ENCODE data around the gene LEFTY1. TPM values are rescaled to one million over a fixed set of nuclear protein-coding genes. Genes with fewer than 3 reads are reported as not detected.
A peak's percentile ranks its signal among the peaks of the same experiment; 100 is the strongest.

Gene LEFTY1
- total and polyA plus RNA-seq, 2 of the 13 experiments (the other 11 are each of a cell fraction or from before 2014, with no cell fraction given) = 0.29 to 0.79 TPM

GRCh38 chr1:225848030-225848955 lies 40.7 kb downstream of the LEFTY1 start:
- Histone ChIP-seq H2AFZ (ENCODE audit: low read length) (no peak overlapping the region), H3K4me2 (ENCODE audit: low read depth, low read length) (no peak overlapping the region), H3K36me3 (replicated peaks in 1 of 2; ENCODE audit: control insufficient read depth in 1 of 2, insufficient read depth in 2 of 2, low read length in 2 of 2) (peaks cover 10 to 36% of the 10 kb centered on the region in 2 experiments), H3K79me2 (ENCODE audit: insufficient read depth, low read length) (no peaks in the 10 kb centered on the region), H3K27ac (ENCODE audit: extremely low read length, insufficient read depth, low read length) (no peak overlapping the region), H3K9me3 (ENCODE audit: low read length) (peaks cover 5% of the 10 kb centered on the region; the same call in 1 of the 2 replicates), H3K4me1 (ENCODE audit: insufficient read depth, low read length) (peaks cover 17% of the 10 kb centered on the region), H4K20me1 (ENCODE audit: insufficient read depth, low read length) (peaks cover 4% of the 10 kb centered on the region; the same call in 1 of the 2 replicates), H3K9ac (ENCODE audit: insufficient read depth, low read depth, low read length) (no peak overlapping the region), H3K27me3 (ENCODE audit: control insufficient read depth in 1 of 2, insufficient read depth in 2 of 2, low read length in 2 of 2) (no peaks in the 10 kb centered on the region), H3K4me3 (replicated peaks in 1 of 3; ENCODE audit: insufficient read depth in 1 of 3, low read depth in 2 of 3, low read length in 3 of 3) (no peak overlapping the region)
- FAIRE-seq (no peak), ATAC-seq (no peak), DNase-seq (ENCODE audit: low spot score) (no peak)
- BruUV-seq (replicated peaks) = no TSS peak
- TF ChIP-seq RBM22 (optimal IDR thresholded peaks at IDR 0.05; ENCODE audit: low read length) (peak; percentile 10), AGO2 (optimal IDR thresholded peaks at IDR 0.05; ENCODE audit: low read depth, low read length) (peak; percentile 77), PITX1 (CRISPR knock-in tag; IDR thresholded peaks at IDR 0.05) (no peak)
- in situ Hi-C loops (cut with HindIII; ENCODE audit: extremely low pct_ligation_motif_present, low pct_unique_long_range_greater_than_20kb) = no loop called here
- intact Hi-C loops (cut with micrococcal nuclease; ENCODE audit: unreplicated experiment) = no loop called here
- CTCF ChIA-PET (ENCODE audit: low intra/inter-chr PET ratio, low total read pairs) = no interaction called here
- WGBS (ENCODE audit: low lambda C conversion rate) = 98% methylated on average over 15 of the region's 16 CpGs
- POLR2A ChIA-PET = no interaction called here

- H3K4me2 ChIP-seq (ENCODE audit: low read depth, low read length) = no peak overlapping the region
- H3K36me3 ChIP-seq (replicated peaks in 1 of 2; ENCODE audit: control insufficient read depth in 1 of 2, insufficient read depth in 2 of 2, low read length in 2 of 2) = peaks cover 8 to 29% of the 10 kb centered on the region in 2 experiments
- H4K20me1 ChIP-seq (ENCODE audit: insufficient read depth, low read length) = peaks cover 4% of the 10 kb centered on the region; the same call in 1 of the 2 replicates
- no TSS peak for BruUV-seq (replicated peaks)
- H3K27ac ChIP-seq (ENCODE audit: extremely low read length, insufficient read depth, low read length) = no peak overlapping the region
- intact Hi-C loops (cut with micrococcal nuclease; ENCODE audit: unreplicated experiment) = loop anchor here (2.0 kb wide), 2 partner anchors 63 to 373 kb away; no protein-coding TSS in a partner anchor
- H3K4me1 ChIP-seq (ENCODE audit: insufficient read depth, low read length) = peaks cover 14% of the 10 kb centered on the region
- CTCF ChIA-PET (ENCODE audit: low intra/inter-chr PET ratio, low total read pairs) = no interaction called here
- no peaks in the 10 kb centered on the region for H3K27me3 ChIP-seq (ENCODE audit: control insufficient read depth in 1 of 2, insufficient read depth in 2 of 2, low read length in 2 of 2)
- no peak for TF ChIP-seq ZNF747 (CRISPR knock-in tag; IDR thresholded peaks at IDR 0.05; ENCODE audit: borderline replicate concordance)
- TF ChIP-seq POLR2G (IDR thresholded peaks at IDR 0.05; ENCODE audit: low read depth, low read length) = 0 out of 2 replicates have a peak, but pooled peaks have one; percentile 2
- TF ChIP-seq ZNF350 (CRISPR knock-in tag; IDR thresholded peaks at IDR 0.05; ENCODE audit: borderline replicate concordance, low read depth) = no peak
- TF ChIP-seq ZNF615 (CRISPR knock-in tag; IDR thresholded peaks at IDR 0.05; ENCODE audit: borderline replicate concordance) = no peak
- no peaks in the 10 kb centered on the region for H3K79me2 ChIP-seq (ENCODE audit: insufficient read depth, low read length)
- H2AFZ ChIP-seq (ENCODE audit: low read length) = no peak overlapping the region
- WGBS (ENCODE audit: low lambda C conversion rate) = no CpG with 5 or more reads among the region's 4 CpGs
- no peak overlapping the region for H3K9ac ChIP-seq (ENCODE audit: insufficient read depth, low read depth, low read length)
- ATAC-seq (no peak), FAIRE-seq (no peak), DNase-seq (ENCODE audit: low spot score) (no peak)
- in situ Hi-C loops (cut with HindIII; ENCODE audit: extremely low pct_ligation_motif_present, low pct_unique_long_range_greater_than_20kb) = no loop called here
- no peak overlapping the region for H3K4me3 ChIP-seq (replicated peaks in 1 of 3; ENCODE audit: insufficient read depth in 1 of 3, low read depth in 2 of 3, low read length in 3 of 3)
- POLR2A ChIA-PET = no interaction called here
- peaks cover 5% of the 10 kb centered on the region; the same call in 1 of the 2 replicates for H3K9me3 ChIP-seq (ENCODE audit: low read length)
Observed at GRCh38 chr1:225847610-225848009, 41.3 kb downstream of the LEFTY1 start.
